Amniotic stem cell (primary cell): Measurements from ENCODE around the gene CCDC112.
"Not testable (repeated sequence)": the region's sequence is repeated elsewhere in the genome, so short reads cannot be mapped to it uniquely, and the experiment has no call there.

Source experiments
- DNase-seq: peaks from one replicate; lab custom pipeline; 2025; lab: John Stamatoyannopoulos, UW

The CCDC112 gene, protein sequence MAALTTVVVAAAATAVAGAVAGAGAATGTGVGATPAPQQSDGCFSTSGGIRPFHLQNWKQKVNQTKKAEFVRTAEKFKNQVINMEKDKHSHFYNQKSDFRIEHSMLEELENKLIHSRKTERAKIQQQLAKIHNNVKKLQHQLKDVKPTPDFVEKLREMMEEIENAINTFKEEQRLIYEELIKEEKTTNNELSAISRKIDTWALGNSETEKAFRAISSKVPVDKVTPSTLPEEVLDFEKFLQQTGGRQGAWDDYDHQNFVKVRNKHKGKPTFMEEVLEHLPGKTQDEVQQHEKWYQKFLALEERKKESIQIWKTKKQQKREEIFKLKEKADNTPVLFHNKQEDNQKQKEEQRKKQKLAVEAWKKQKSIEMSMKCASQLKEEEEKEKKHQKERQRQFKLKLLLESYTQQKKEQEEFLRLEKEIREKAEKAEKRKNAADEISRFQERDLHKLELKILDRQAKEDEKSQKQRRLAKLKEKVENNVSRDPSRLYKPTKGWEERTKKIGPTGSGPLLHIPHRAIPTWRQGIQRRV

DNA sequence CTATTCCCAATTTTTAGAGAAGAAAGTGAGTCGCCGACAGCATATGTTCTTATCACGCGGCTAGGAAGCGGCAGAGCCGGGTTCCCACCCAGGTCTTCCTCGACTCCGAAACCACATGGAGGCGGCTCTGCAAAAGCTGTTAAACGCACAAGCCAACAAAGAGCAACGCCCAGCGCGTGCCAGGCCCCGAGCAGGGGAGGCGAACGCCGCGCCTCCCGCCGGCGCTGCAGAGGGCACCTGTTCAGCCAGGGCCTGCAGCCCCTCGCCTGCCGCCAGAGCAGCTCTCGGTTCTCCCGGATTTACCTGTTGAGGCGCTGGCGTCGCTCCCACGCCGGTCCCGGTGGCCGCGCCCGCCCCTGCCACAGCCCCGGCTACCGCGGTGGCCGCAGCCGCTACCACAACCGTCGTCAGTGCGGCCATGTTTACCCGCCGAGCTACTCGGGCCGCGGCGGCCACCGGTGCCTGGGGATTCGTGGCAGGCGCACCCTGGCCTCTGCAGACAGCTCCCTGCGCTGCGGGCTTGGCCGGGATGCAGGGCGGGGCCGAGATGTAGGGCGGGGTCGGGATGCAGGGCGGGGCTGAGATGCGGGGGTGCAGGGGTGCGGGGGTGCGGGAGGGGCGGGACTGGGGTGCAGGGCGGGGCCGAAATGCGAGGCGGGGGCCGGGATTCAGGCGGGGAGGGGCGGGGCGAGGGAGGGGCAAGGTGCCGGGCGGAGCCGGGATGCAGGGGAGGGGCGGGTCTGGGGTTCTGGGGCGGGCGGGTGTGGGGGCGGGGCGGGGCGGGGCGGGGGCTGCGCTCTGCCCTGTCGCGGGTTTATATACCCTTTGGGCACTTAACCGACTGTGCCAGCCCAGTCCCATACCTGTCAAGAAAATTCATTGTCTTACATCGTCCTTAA, at the start of gene CCDC112:
Gene CCDC112, minus strand, starts transcription at position 531 of the 899 bp plus-strand sequence. Its CDS starts 111 bp downstream, at position 420.
- DNase-seq, result peak; percentile 14

GRCh38 chr5:115345344-115345743, 48.9 kb upstream of the CCDC112 start:
- DNase-seq, result no peak

DNA sequence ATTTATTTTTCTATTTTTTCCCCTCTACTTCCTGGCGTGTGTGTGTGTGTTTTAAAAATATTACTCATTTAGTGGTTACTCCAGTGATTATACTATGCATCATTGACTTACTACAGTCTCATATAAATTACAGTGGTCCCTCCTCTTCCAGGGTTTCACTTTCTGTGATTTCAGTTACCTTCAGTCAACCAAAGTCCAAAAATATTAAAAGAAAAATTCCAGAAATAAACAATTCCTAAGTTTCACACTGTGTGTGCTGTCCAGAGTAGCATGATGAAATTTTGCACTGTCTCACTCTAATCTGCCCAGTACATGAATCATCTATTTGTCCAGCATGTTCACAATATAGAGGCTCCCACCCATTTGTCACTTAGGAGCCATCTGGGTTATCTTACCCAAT, 47.4 kb upstream of the CCDC112 start:
- peak; percentile 29 for DNase-seq

DNA sequence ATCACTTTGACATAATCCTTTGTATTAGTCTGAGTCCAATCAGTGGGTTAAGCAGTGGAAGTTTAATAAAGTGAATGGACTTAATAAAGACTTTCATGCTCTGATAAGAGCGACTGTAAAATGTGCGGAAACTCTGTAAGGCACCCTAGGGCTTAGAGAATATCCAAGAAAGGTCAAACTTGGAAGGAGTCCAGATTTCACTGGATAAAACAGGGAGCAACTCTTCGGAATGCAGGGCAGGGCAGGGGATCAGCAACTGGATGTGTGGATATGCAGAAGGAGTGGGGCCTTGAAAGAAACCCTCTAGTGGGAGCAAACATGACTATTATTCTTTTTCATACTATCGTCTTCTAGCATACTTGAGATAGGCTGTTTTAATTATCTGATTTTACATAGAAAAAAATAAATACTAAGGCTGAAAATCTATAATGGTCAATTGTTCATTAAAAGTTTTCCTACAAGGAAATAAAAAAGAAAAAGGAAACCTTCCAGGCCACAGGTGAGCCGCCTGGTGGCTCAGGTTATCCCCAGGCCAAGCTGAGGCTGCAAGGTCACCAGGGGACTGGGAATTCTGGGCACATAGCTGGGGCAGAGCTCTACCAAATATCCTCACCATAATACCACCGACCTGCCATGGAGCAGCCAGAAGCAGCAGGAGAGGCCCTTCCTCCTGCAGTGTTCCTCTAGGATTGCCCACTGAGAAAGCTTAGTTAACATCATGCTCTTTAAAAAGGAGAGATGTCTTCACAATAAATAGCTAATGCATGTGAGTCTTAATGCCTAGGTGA, 46.3 kb upstream of the CCDC112 start:
- no peak for DNase-seq

- no peak for DNase-seq
Observed at GRCh38 chr5:115341745-115342144, 45.3 kb upstream of the CCDC112 start.

DNA sequence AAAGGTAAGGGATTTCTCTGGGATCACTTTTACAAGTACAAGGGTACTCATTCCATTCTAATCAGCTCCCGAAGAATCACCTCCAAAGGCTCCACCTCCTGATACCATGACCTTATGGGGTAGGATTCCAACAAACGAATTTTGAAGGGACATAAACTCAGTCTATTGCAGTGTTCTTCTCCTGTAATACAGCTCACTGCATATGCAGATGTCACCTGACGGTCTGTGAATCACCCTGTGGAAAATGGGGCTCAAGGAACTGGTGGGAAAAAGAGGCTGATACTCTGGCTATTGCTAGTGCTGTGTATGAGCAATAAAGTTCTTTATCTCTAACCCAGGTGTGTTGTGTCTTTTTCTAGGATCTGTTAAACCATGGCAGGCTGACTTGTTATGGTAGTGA, 42.4 kb upstream of the CCDC112 start:
- no peak for DNase-seq

GRCh38 chr5:115337882-115338281, 41.4 kb upstream of the CCDC112 start:
- DNase-seq, result no peak

DNA sequence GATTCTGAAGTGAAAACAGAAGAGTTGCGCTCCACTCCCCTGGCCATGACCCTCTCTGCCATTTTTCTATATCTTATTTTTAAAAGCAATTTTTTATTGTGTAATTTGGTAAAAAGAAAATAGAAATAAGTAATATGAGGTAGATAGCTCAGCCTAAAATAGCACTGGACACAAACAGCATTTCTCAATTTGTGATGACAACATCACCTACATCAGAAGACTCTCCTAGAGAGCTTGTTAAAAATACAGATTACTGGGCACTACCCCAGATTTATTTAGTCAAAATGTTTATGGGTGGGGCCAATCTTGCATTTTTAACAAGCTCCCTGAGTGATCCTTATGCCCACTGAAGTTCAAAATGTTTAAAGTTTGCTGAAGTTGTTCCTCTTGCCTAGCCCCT, 40.5 kb upstream of the CCDC112 start:
- DNase-seq, result no peak

- no peak for DNase-seq
Observed at GRCh38 chr5:115336201-115336720, 39.8 kb upstream of the CCDC112 start.

- DNase-seq, result no peak
Observed at GRCh38 chr5:115335301-115335700, 38.8 kb upstream of the CCDC112 start.

DNA sequence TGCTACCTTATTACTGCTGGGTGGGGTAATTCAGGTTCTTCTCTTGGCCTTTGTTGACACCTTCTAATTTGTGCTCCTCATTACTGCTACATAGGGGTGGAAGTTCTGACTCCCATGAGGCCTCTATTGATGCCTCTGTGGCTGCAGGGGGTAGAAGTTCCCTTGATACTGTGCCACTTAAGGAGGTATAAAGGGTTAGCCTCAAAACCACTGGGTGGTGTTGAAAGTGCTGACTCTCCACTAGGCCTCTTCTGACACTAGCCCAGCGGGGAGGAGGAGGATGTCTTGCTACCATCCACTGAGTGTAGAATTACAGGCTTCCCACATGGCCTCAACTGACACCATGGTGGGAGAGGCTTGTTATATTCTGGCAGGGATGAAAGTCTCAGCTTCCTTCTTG, 36.7 kb upstream of the CCDC112 start:
- no peak for DNase-seq

DNA sequence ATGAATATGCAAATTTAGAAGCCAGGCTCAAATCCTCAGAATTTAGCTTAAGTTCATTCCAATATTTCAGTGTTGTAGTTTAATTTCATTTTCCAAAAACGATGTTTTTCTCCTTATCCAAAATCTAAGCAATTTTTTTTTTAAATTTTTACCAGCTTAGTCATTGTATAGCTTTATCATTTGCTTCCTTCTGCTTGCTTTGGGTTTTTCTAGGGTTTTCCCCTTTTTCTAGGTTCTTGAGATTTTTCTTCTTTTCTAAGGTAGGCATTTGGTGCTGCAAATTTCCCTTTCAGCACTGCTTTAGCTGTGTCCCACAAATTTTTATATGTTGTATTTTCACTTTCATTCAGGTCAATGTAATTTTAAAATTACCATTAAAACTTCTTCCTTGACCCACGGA, 34.4 kb upstream of the CCDC112 start:
- no peak for DNase-seq

DNA sequence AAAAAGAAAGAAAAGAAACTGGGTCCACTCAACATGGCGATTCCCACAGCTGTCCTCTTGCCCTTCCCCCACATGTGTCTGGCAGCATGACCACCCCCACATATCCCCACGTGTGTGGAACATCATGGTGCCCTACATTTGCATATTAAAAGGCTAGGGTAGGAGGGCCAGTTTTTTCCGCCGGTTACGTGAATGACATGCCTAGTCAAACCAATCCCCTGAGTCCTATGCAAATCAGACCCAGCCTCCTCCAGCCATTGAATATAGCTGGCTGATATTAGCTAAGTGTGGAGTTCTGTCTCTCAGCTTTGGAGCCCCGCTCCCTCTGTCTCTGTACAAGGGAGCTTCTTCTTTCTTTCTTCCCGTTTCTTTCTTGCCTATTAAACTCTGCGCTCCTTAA, 33.0 kb upstream of the CCDC112 start:
- no peak for DNase-seq

DNA sequence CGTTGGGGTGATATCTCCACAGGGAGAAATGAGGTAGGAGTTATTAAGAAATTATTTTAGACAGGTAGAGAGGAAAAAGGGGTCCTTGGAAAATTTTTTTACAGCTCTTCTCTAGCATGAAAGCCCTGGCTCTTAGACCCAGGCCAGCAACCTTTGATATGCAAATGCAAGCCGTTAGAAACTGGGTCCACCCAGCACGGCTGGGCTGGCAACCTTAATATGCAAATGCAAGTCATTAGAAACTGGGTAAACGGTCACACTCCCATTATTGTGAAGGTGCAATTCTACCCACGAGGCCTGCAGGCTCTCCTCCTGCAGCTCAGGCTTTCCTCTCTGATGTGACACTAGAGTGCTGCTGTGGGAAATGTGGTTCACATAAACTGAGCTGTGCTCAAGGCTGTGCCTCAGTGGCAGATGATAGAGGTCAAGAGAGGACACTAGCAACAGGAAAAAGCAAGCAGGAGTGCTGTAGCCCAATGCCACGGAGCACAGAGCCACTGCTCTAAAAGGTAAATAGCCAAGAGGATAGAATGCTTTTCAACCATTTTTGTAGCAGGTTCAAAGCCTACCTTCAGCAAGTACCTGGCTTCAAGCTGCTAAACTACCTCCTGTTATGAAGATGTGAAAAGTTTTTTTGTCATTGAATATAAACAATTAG, 32.3 kb upstream of the CCDC112 start:
- DNase-seq, result not testable (repeated sequence)

- DNase-seq, result no peak
Observed at GRCh38 chr5:115325296-115325959, 29.0 kb upstream of the CCDC112 start.

GRCh38 chr5:115324021-115324420, 27.6 kb upstream of the CCDC112 start:
- no peak for DNase-seq

- DNase-seq, result no peak
Observed at GRCh38 chr5:115322729-115323128, 26.3 kb upstream of the CCDC112 start.

DNA sequence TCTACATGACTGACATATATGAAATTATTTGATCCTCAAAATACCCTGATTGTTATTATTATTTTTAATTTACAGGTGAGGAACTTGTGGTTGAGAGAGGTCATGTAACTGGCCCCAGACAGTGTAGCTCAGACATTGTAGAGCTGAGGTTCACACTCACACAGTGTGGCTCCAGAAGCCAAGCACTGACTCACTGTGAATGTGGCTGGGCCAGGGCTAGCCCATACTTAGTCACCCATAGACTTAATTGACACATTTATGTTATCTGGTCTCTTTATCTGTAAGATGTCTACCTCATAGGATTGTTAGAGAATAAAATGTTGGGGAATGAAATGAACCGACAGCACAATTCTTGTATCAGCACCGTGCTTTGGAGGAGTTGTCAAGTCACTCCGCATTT, 24.9 kb upstream of the CCDC112 start:
- no peak for DNase-seq

GRCh38 chr5:115320515-115320914, 24.1 kb upstream of the CCDC112 start:
- DNase-seq, result no peak

DNA sequence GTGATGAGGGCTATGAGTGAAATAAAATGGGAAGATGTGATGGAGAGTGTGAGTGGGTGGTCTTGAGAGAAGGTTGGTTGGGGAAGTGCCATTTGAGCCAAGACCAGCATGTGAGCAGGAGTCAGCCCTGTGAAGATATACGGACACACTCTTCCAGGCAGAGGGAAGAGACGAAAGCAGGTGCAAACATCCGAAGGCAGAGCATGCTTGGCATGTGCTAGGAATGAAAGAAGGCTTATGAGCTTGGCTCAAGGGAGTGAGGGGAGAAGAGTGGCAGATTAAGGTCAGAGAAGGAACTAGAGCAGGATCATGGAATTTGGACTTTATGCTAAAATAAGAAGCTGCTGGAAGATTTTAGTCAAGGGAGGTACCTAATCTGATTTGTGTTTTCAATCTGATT, 23.6 kb upstream of the CCDC112 start:
- DNase-seq, result no peak

GRCh38 chr5:115319007-115319406, 22.6 kb upstream of the CCDC112 start:
- DNase-seq, result no peak
